ENCODE measurements around the gene EFTUD2.

DNA sequence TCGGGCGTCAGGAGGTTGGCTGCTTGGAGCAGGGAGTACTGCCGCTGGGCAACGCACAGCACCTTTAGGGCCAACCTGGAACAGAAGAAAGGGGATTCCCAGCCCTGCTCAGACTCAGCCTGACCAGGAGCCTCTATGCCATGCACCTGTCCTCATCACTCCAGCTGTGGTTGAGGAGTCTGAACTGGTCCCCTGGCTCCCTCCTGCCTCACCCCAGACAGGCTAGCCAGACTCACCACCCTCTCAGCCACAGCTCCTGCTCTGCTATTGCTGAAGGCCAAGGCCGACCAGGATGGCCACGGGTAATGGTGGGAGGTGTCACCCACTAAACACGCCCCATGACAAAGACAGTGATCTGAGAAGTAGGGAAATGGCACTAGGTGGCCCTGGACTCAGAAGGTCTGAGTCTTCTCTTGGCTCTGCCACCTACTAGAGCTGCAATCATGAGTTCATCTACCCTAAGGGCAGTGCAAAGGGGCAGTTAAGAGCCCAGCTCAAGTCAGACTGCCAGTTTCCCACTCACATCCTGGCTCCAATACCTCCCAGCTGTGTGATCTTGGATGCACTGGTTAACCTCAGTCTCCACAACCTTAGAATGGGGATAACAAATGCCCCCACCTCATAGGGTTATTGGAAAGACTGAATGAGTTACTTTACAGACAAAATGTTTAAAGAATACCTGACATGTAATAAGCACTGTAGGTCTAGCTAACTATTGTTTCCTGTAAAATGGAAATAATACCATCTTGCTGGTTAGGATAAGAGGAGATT is 29.9 kb upstream of the EFTUD2 start:
- TF ChIP-seq ZNF8 (CRISPR knock-in tag; IDR thresholded peaks at IDR 0.05) (no peak), PATZ1 (CRISPR knock-in tag; IDR thresholded peaks at IDR 0.05; ENCODE audit: borderline replicate concordance) (no peak), TOX (CRISPR knock-in tag; IDR thresholded peaks at IDR 0.05; ENCODE audit: borderline replicate concordance) (no peak), ZNF70 (CRISPR knock-in tag; IDR thresholded peaks at IDR 0.05) (no peak), ARNTL (CRISPR knock-in tag; IDR thresholded peaks at IDR 0.05; ENCODE audit: borderline replicate concordance, low read depth) (no peak)
- TF ChIP-seq, protein P1, sequence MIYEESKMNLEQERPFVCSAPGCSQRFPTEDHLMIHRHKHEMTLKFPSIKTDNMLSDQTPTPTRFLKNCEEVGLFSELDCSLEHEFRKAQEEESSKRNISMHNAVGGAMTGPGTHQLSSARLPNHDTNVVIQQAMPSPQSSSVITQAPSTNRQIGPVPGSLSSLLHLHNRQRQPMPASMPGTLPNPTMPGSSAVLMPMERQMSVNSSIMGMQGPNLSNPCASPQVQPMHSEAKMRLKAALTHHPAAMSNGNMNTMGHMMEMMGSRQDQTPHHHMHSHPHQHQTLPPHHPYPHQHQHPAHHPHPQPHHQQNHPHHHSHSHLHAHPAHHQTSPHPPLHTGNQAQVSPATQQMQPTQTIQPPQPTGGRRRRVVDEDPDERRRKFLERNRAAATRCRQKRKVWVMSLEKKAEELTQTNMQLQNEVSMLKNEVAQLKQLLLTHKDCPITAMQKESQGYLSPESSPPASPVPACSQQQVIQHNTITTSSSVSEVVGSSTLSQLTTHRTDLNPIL (CRISPR knock-in tag; IDR thresholded peaks at IDR 0.05; ENCODE audit: low read depth): no peak

Data from SK-N-SH treated with all-trans-retinoic acid at 6 μM for 48 hours (cell line).